HepG2 (cell line): ENCODE results near the gene UBE2O. TPM values are rescaled to one million over a fixed set of nuclear protein-coding genes. Genes with fewer than 3 reads are reported as not detected.
A peak's percentile ranks its signal among the peaks of the same experiment; 100 is the strongest.

ENCODE experiments used
- FOXC1 ChIP-seq: sonication (generic); formaldehyde crosslinking; IDR thresholded peaks from 2 replicates; pipeline ENCODE4 v1.8.0; 2022; ENCODE audit warnings: mild to moderate bottlenecking, missing genetic modification reagents, borderline replicate concordance
- HCFC1 ChIP-seq: fragments of 150-350 bp; IDR thresholded peaks from 2 replicates; pipeline ENCODE4 v1.6.1; 2014; ENCODE audit warnings: low read depth, low read length
- KAT7 ChIP-seq: IDR thresholded peaks from 2 replicates; pipeline ENCODE4 v1.6.1; 2018; ENCODE audit warnings: borderline replicate concordance, missing compliant biosample characterization
- MTA1 ChIP-seq: sonication (generic); formaldehyde crosslinking; IDR thresholded peaks from 2 replicates; pipeline ENCODE4 v1.4.0; 2020; ENCODE audit warnings: missing genetic modification reagents, mild to moderate bottlenecking, borderline replicate concordance
- POGK ChIP-seq: sonication (generic); formaldehyde crosslinking; conservative IDR thresholded peaks from 2 replicates; pipeline ENCODE4 v1.8.0; 2022; ENCODE audit warnings: mild to moderate bottlenecking, moderate library complexity, missing genetic modification reagents
- SNAI1 ChIP-seq: sonication (generic); formaldehyde crosslinking; IDR thresholded peaks from 2 replicates; pipeline ENCODE4 v1.5.0; 2020; ENCODE audit warnings: mild to moderate bottlenecking, missing genetic modification reagents, borderline replicate concordance
- SSRP1 ChIP-seq: IDR thresholded peaks from 2 replicates; pipeline ENCODE4 v1.6.1; 2016; ENCODE audit warnings: control low read depth
- TEF ChIP-seq: sonication (generic); formaldehyde crosslinking; IDR thresholded peaks from 2 replicates; pipeline ENCODE4 v1.5.0; 2020; ENCODE audit warnings: missing genetic modification reagents
- ZNF44 ChIP-seq: sonication (generic); formaldehyde crosslinking; IDR thresholded peaks from 2 replicates; pipeline ENCODE4 v1.5.1; 2020; ENCODE audit warnings: mild to moderate bottlenecking, missing genetic modification reagents
- ZNF713 ChIP-seq: sonication (generic); formaldehyde crosslinking; IDR thresholded peaks from 2 replicates; pipeline ENCODE4 v1.4.0; 2020; ENCODE audit warnings: mild to moderate bottlenecking, missing genetic modification reagents
- ZNF746 ChIP-seq: sonication (generic); formaldehyde crosslinking; IDR thresholded peaks from 2 replicates; pipeline ENCODE4 v1.8.0; 2022; ENCODE audit warnings: mild to moderate bottlenecking, missing genetic modification reagents
- polyA plus RNA-seq, 8 experiments: library from polyadenylated mRNA; depleted of rRNA in 3 of 8; stranded (reverse) in 7 of 8; unstranded in 1 of 8; fragments of >200 nt; fragmentation: Illumina TruSeq in 4 of 8; extraction: Trizol in 4 of 8; gene quantifications; 2 replicates each; pipeline versions ENCODE4 v1.2.1 to v1.2.3, GENCODE V29; 2011 to 2016; ENCODE audit warnings: low read depth in 4 of 8, missing spikeins in 1 of 8, mixed read lengths in 1 of 8; ENCODE audit not compliant: insufficient read depth in 1 of 8
- total RNA-seq, 5 experiments: library from RNA; depleted of rRNA; stranded (reverse); fragments of >200 nt; fragmentation: Illumina TruSeq; extraction: Trizol; gene quantifications; 2 replicates each; pipeline ENCODE4 v1.2.3, GENCODE V29; 2016; ENCODE audit warnings: low read depth in 1 of 5
- TF ChIP-seq, protein P1 (sequence below): sonication (generic); formaldehyde crosslinking; IDR thresholded peaks from one replicate; pipeline ENCODE4 v1.5.1; 2020; ENCODE audit warnings: mild to moderate bottlenecking, missing genetic modification reagents; ENCODE audit errors: not compliant biosample characterization
- TF ChIP-seq, protein P2 (sequence below): sonication (generic); formaldehyde crosslinking; IDR thresholded peaks from 2 replicates; pipeline ENCODE4 v1.4.0; 2020; ENCODE audit warnings: missing genetic modification reagents
- TF ChIP-seq, protein P3 (sequence below): sonication (generic); formaldehyde crosslinking; IDR thresholded peaks from 2 replicates; pipeline ENCODE4 v1.9.0; 2022; ENCODE audit warnings: missing genetic modification reagents, mild to moderate bottlenecking, borderline replicate concordance

UBE2O gene
- total and polyA plus RNA-seq, 2 of the 13 experiments (the other 11 are each of a cell fraction or from before 2014, with no cell fraction given), result 21.5 to 23.5 TPM

GRCh38 chr17:76345377-76345974, 107.5 kb downstream of the UBE2O start (continued):
- TF ChIP-seq, protein P1, sequence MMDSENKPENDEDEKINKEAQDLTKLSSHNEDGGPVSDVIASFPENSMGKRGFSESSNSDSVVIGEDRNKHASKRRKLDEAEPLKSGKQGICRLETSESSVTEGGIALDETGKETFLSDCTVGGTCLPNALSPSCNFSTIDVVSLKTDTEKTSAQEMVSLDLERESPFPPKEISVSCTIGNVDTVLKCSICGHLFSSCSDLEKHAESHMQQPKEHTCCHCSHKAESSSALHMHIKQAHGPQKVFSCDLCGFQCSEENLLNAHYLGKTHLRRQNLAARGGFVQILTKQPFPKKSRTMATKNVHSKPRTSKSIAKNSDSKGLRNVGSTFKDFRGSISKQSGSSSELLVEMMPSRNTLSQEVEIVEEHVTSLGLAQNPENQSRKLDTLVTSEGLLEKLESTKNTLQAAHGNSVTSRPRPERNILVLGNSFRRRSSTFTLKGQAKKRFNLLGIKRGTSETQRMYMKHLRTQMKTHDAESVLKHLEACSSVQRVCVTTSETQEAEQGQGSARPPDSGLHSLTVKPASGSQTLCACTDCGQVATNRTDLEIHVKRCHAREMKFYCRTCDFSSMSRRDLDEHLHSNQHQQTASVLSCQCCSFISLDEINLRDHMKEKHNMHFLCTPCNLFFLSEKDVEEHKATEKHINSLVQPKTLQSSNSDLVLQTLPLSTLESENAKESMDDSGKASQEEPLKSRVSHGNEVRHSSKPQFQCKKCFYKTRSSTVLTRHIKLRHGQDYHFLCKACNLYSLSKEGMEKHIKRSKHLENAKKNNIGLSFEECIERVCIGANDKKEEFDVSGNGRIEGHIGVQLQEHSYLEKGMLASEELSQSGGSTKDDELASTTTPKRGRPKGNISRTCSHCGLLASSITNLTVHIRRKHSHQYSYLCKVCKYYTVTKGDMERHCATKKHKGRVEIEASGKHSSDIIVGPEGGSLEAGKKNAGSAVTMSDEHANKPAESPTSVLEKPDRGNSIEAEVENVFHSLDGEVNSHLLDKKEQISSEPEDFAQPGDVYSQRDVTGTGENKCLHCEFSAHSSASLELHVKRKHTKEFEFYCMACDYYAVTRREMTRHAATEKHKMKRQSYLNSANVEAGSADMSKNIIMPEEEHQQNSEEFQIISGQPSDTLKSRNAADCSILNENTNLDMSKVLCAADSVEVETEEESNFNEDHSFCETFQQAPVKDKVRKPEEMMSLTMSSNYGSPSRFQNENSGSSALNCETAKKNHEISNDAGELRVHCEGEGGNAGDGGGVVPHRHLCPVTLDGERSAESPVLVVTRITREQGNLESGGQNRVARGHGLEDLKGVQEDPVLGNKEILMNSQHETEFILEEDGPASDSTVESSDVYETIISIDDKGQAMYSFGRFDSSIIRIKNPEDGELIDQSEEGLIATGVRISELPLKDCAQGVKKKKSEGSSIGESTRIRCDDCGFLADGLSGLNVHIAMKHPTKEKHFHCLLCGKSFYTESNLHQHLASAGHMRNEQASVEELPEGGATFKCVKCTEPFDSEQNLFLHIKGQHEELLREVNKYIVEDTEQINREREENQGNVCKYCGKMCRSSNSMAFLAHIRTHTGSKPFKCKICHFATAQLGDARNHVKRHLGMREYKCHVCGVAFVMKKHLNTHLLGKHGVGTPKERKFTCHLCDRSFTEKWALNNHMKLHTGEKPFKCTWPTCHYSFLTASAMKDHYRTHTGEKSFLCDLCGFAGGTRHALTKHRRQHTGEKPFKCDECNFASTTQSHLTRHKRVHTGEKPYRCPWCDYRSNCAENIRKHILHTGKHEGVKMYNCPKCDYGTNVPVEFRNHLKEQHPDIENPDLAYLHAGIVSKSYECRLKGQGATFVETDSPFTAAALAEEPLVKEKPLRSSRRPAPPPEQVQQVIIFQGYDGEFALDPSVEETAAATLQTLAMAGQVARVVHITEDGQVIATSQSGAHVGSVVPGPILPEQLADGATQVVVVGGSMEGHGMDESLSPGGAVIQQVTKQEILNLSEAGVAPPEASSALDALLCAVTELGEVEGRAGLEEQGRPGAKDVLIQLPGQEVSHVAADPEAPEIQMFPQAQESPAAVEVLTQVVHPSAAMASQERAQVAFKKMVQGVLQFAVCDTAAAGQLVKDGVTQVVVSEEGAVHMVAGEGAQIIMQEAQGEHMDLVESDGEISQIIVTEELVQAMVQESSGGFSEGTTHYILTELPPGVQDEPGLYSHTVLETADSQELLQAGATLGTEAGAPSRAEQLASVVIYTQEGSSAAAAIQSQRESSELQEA (CRISPR knock-in tag), result no peak
- TF ChIP-seq, protein P2, sequence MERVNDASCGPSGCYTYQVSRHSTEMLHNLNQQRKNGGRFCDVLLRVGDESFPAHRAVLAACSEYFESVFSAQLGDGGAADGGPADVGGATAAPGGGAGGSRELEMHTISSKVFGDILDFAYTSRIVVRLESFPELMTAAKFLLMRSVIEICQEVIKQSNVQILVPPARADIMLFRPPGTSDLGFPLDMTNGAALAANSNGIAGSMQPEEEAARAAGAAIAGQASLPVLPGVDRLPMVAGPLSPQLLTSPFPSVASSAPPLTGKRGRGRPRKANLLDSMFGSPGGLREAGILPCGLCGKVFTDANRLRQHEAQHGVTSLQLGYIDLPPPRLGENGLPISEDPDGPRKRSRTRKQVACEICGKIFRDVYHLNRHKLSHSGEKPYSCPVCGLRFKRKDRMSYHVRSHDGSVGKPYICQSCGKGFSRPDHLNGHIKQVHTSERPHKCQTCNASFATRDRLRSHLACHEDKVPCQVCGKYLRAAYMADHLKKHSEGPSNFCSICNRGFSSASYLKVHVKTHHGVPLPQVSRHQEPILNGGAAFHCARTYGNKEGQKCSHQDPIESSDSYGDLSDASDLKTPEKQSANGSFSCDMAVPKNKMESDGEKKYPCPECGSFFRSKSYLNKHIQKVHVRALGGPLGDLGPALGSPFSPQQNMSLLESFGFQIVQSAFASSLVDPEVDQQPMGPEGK (CRISPR knock-in tag), result peak; percentile 41; the same call in 1 of the 2 replicates
- no peak for TF ChIP-seq SNAI1 (CRISPR knock-in tag)
- no peak for TF ChIP-seq FOXC1 (CRISPR knock-in tag)
- no peak for TF ChIP-seq TEF (CRISPR knock-in tag)
- TF ChIP-seq ZNF44, result no peak
- TF ChIP-seq SSRP1 (CRISPR knock-in tag), result peak; percentile 75; the same call in 1 of the 2 replicates
- TF ChIP-seq ZNF713 (CRISPR knock-in tag), result no peak
- TF ChIP-seq, protein P3, sequence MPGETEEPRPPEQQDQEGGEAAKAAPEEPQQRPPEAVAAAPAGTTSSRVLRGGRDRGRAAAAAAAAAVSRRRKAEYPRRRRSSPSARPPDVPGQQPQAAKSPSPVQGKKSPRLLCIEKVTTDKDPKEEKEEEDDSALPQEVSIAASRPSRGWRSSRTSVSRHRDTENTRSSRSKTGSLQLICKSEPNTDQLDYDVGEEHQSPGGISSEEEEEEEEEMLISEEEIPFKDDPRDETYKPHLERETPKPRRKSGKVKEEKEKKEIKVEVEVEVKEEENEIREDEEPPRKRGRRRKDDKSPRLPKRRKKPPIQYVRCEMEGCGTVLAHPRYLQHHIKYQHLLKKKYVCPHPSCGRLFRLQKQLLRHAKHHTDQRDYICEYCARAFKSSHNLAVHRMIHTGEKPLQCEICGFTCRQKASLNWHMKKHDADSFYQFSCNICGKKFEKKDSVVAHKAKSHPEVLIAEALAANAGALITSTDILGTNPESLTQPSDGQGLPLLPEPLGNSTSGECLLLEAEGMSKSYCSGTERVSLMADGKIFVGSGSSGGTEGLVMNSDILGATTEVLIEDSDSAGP (CRISPR knock-in tag), result no peak
- 0 out of 2 replicates have a peak, but pooled peaks have one; percentile 48 for TF ChIP-seq MTA1 (CRISPR knock-in tag)
- peak; percentile 74; the same call in 1 of the 2 replicates for TF ChIP-seq POGK (CRISPR knock-in tag)
- TF ChIP-seq ZNF746 (CRISPR knock-in tag), result no peak
- no peak for TF ChIP-seq HCFC1
- TF ChIP-seq KAT7 (CRISPR knock-in tag), result no peak
